Neuron (in vitro differentiated cells): ENCODE data around the gene DEUP1.
A peak's percentile ranks its signal among the peaks of the same experiment; 100 is the strongest.
"Not testable (repeated sequence)": the region's sequence is repeated elsewhere in the genome, so short reads cannot be mapped to it uniquely, and the experiment has no call there.

Experiments
- H2AFZ ChIP-seq: one replicate; pipeline ENCODE4 v1.6.1; 2013; ENCODE audit warnings: low read depth, mild to moderate bottlenecking, inconsistent platforms, low read length, moderate library complexity
- H3K27me3 ChIP-seq: one replicate; pipeline ENCODE4 v1.6.1; 2013; ENCODE audit warnings: low read length; ENCODE audit not compliant: insufficient read depth
- H3K36me3 ChIP-seq: one replicate; pipeline ENCODE4 v1.6.1; 2013; ENCODE audit warnings: low read length; ENCODE audit not compliant: insufficient read depth
- H3K4me1 ChIP-seq: one replicate; pipeline ENCODE4 v1.6.1; 2013; ENCODE audit warnings: low read length; ENCODE audit not compliant: insufficient read depth
- H3K4me3 ChIP-seq: 2 replicates; pipeline ENCODE4 v1.5.1; 2013; ENCODE audit warnings: mild to moderate bottlenecking, low read length, moderate library complexity
- H3K9me3 ChIP-seq: one replicate; pipeline ENCODE4 v1.6.1; 2013; ENCODE audit warnings: low read length

Gene DEUP1

DNA sequence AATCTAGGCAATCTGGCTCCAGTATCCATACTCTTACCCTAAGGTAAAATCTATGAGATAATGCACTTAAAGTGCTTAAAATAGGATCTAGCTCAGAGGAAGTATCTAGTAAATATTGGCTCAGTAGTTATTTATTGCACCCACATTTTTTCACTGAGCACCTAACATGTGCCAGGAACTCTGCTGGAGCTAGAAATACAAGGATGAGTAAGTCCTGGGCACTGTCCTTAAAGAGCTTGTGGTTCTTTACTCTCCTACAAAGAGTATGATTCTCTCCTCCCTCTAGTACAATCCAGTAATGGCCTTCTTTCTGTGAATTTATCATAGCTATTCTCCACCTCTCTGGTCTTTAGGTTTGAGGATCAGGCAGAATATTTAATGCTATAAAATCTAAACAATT, 59.2 kb downstream of the DEUP1 start:
- no peaks in the 10 kb centered on the region for H3K36me3 ChIP-seq
- no peak overlapping the region for H3K4me3 ChIP-seq
- no peaks in the 10 kb centered on the region for H3K27me3 ChIP-seq
- peaks cover 16% of the 10 kb centered on the region for H3K4me1 ChIP-seq
- no peak overlapping the region for H2AFZ ChIP-seq
- H3K9me3 ChIP-seq = no peaks in the 10 kb centered on the region

GRCh38 chr11:93392867-93393266, 62.3 kb downstream of the DEUP1 start:
- H3K36me3 ChIP-seq = no peaks in the 10 kb centered on the region
- no peak overlapping the region for H2AFZ ChIP-seq
- H3K4me1 ChIP-seq = peaks cover 29% of the 10 kb centered on the region
- no peaks in the 10 kb centered on the region for H3K9me3 ChIP-seq
- H3K4me3 ChIP-seq = no peak overlapping the region
- no peaks in the 10 kb centered on the region for H3K27me3 ChIP-seq

- Histone ChIP-seq H3K4me1 (peaks cover 29% of the 10 kb centered on the region), H3K9me3 (no peaks in the 10 kb centered on the region), H3K27me3 (no peaks in the 10 kb centered on the region), H2AFZ (no peak overlapping the region), H3K36me3 (no peaks in the 10 kb centered on the region), H3K4me3 (no peak overlapping the region)
Measured at GRCh38 chr11:93393386-93393785, 62.8 kb downstream of the DEUP1 start.

DNA sequence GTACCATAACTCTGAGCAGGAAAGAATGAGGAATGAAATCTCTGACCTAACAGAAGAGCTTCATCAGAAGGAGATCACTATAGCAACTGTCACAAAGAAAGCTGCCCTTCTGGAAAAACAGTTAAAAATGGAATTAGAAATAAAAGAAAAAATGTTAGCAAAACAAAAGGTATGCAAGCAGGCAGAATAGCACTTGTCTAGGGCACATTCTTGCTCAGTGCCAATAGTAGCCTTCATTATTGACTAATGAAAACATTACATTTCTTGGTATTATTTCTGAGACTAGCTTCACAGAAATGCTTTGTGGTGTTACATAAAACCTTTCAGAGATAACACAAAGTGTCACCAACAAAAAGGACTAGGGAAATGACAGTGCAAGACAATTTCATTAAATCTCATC, 63.9 kb downstream of the DEUP1 start:
- Histone ChIP-seq H3K36me3 (no peaks in the 10 kb centered on the region), H3K27me3 (no peaks in the 10 kb centered on the region), H3K9me3 (no peaks in the 10 kb centered on the region), H3K4me3 (no peak overlapping the region), H3K4me1 (peaks cover 29% of the 10 kb centered on the region), H2AFZ (no peak overlapping the region)

GRCh38 chr11:93396316-93396715, 65.8 kb downstream of the DEUP1 start:
- Histone ChIP-seq H3K36me3 (no peaks in the 10 kb centered on the region), H2AFZ (no peak overlapping the region), H3K4me1 (peaks cover 29% of the 10 kb centered on the region)

GRCh38 chr11:93403930-93404329, 73.4 kb downstream of the DEUP1 start:
- Histone ChIP-seq H3K9me3 (no peaks in the 10 kb centered on the region), H3K4me3 (no peak overlapping the region), H3K36me3 (no peaks in the 10 kb centered on the region), H3K4me1 (no peaks in the 10 kb centered on the region), H2AFZ (no peak overlapping the region), H3K27me3 (no peaks in the 10 kb centered on the region)

More at GRCh38 chr11:93396316-93396715, 65.8 kb downstream of the DEUP1 start:
- no peaks in the 10 kb centered on the region for H3K27me3 ChIP-seq
- no peaks in the 10 kb centered on the region for H3K9me3 ChIP-seq
- no peak overlapping the region for H3K4me3 ChIP-seq

GRCh38 chr11:93407777-93408401, 77.3 kb downstream of the DEUP1 start:
- H2AFZ ChIP-seq = no peak overlapping the region
- no peaks in the 10 kb centered on the region for H3K27me3 ChIP-seq
- H3K9me3 ChIP-seq = no peaks in the 10 kb centered on the region
- no peaks in the 10 kb centered on the region for H3K36me3 ChIP-seq
- peaks cover 4% of the 10 kb centered on the region for H3K4me1 ChIP-seq
- no peak overlapping the region for H3K4me3 ChIP-seq

GRCh38 chr11:93410441-93410840, 79.9 kb downstream of the DEUP1 start:
- H3K9me3 ChIP-seq = no peaks in the 10 kb centered on the region
- no peaks in the 10 kb centered on the region for H3K27me3 ChIP-seq
- H3K4me3 ChIP-seq = no peak overlapping the region
- H2AFZ ChIP-seq = no peak overlapping the region
- peaks cover 4% of the 10 kb centered on the region for H3K4me1 ChIP-seq
- H3K36me3 ChIP-seq = no peaks in the 10 kb centered on the region

DNA sequence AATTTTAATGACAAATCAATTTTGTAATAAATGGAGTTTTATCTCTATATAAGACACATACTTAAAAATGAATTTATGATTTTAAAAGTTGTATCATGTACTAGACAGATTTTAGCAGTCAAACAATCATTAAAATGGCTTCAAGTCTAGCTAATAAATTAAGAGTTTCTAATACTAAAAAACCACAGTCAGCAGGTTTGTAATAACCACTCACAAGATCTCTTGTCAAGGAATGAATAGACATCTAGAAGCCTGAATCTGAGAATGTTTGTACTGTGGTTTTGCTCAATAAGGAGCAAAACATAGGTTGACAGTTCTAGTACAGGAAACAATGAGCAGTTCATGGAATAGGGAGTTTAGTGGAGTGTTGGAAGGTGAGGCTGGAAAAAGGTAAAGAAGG, 81.2 kb downstream of the DEUP1 start:
- Histone ChIP-seq H3K9me3 (no peaks in the 10 kb centered on the region), H2AFZ (no peak overlapping the region), H3K36me3 (no peaks in the 10 kb centered on the region), H3K27me3 (no peaks in the 10 kb centered on the region), H3K4me3 (no peak overlapping the region), H3K4me1 (peaks cover 4% of the 10 kb centered on the region)

GRCh38 chr11:93432247-93432646, 101.7 kb downstream of the DEUP1 start:
- Histone ChIP-seq H3K36me3 (no peaks in the 10 kb centered on the region), H2AFZ (no peak overlapping the region), H3K4me3 (no peak overlapping the region), H3K27me3 (no peaks in the 10 kb centered on the region), H3K9me3 (no peaks in the 10 kb centered on the region), H3K4me1 (no peaks in the 10 kb centered on the region)

- not testable (repeated sequence) for H3K4me1 ChIP-seq, H3K27me3 ChIP-seq, H3K4me3 ChIP-seq, H2AFZ ChIP-seq, H3K36me3 ChIP-seq, H3K9me3 ChIP-seq
Measured at GRCh38 chr11:93443232-93443631, 112.7 kb downstream of the DEUP1 start.

GRCh38 chr11:93444617-93445073, 114.1 kb downstream of the DEUP1 start:
- H3K27me3 ChIP-seq = no peaks in the 10 kb centered on the region
- no peaks in the 10 kb centered on the region for H3K9me3 ChIP-seq
- no peak overlapping the region for H3K4me3 ChIP-seq
- peaks cover 8% of the 10 kb centered on the region for H3K4me1 ChIP-seq
- no peaks in the 10 kb centered on the region for H3K36me3 ChIP-seq
- H2AFZ ChIP-seq = peak overlapping the region; percentile 13

GRCh38 chr11:93458286-93458685, 127.7 kb downstream of the DEUP1 start:
- no peaks in the 10 kb centered on the region for H3K9me3 ChIP-seq
- H3K27me3 ChIP-seq = no peaks in the 10 kb centered on the region
- H2AFZ ChIP-seq = no peak overlapping the region
- H3K4me1 ChIP-seq = no peaks in the 10 kb centered on the region
- no peak overlapping the region for H3K4me3 ChIP-seq
- no peaks in the 10 kb centered on the region for H3K36me3 ChIP-seq

DNA sequence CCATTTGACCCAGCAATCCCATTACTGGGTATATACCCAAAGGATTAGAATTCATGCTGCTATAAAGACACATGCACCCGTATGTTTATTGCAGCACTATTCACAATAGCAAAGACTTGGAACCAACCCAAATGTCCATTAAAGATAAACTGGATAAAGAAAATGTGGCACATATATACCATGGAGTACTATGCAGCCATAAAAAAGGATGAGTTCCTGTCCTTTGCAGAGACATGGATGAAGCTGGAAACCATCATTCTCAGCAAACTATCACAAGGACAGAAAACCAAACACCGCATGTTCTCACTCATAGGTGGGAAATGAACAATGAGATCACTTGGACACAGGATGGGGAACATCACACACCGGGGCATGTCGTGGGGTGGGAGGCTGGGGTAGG, 133.1 kb downstream of the DEUP1 start:
- H3K9me3 ChIP-seq, H3K27me3 ChIP-seq, H3K4me3 ChIP-seq, H3K4me1 ChIP-seq, H2AFZ ChIP-seq, H3K36me3 ChIP-seq: not testable (repeated sequence)
